Activated CD4-positive, alpha-beta T cell treated with anti-CD3 and anti-CD28 coated beads, Interleukin-2, amount 50 U/mL, for 1 hour (primary cell): ENCODE results near the gene AGAP2.
"Not testable (repeated sequence)": the region's sequence is repeated elsewhere in the genome, so short reads cannot be mapped to it uniquely, and the experiment has no call there.

Source experiments
- DNase-seq: peaks from one replicate; pipeline ENCODE4 v3.0.0-alpha.2; 2020

The AGAP2 gene

DNA sequence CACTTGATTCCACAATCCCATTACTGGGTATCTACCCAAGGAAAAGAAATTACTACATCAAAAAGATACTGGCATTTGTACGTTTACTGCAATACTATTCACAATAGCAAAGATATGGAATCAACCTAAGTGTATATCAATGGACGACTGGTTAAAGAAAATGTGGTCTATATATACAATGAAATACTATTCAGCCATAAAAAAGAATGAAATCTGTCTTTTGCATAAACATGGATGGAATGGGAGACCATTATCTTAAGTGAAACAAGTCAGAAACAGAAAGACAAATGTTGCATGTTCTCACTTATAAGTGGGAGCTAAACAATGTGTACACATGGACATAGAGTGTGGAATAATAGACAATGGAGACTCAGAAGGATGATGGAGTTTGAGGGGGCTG lies 49.6 kb downstream of the AGAP2 start:
- no peak for DNase-seq

GRCh38 chr12:57687862-57688261 lies 50.7 kb downstream of the AGAP2 start:
- DNase-seq: no peak

GRCh38 chr12:57679697-57680096 lies 58.8 kb downstream of the AGAP2 start:
- DNase-seq: no peak

GRCh38 chr12:57677947-57678346 lies 60.6 kb downstream of the AGAP2 start:
- DNase-seq: not testable (repeated sequence)

DNA sequence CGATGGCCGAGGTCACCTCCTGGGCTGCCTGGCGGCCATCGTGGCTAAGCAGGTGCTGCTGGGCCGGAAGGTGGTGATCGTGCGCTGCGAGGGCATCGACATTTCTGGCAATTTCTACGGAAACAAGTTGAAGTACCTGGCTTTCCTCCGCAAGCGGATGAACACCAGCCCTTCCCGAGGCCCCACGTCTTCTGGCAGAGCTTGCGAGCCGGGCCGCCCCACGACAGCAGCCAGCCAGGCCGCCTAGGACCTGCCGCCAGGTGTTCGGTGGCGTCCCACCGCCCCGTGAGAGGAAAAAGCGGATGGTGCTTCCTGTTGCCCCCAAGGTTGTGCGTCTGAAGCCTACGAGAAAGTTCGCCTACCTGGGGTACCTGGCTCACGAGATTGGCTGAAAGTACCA lies 63.9 kb downstream of the AGAP2 start:
- no peak for DNase-seq
